ENCODE results near the gene ANO1. TPM values are rescaled to one million over a fixed set of nuclear protein-coding genes. Genes with fewer than 3 reads are reported as not detected.
A peak's percentile ranks its signal among the peaks of the same experiment; 100 is the strongest.

The ANO1 gene
- total RNA-seq, 1 experiment from 2014 or later = 184 TPM

GRCh38 chr11:70220920-70221319 lies 142.8 kb downstream of the ANO1 start:
- H3K79me2 ChIP-seq (ENCODE audit: low read length) = no peaks in the 10 kb centered on the region
- intact Hi-C loops (cut with micrococcal nuclease) = no loop called here
- no peak overlapping the region for H3K9ac ChIP-seq (ENCODE audit: low read length)
- H3K27me3 ChIP-seq (ENCODE audit: low read length) = no peaks in the 10 kb centered on the region
- TF ChIP-seq, protein P1, sequence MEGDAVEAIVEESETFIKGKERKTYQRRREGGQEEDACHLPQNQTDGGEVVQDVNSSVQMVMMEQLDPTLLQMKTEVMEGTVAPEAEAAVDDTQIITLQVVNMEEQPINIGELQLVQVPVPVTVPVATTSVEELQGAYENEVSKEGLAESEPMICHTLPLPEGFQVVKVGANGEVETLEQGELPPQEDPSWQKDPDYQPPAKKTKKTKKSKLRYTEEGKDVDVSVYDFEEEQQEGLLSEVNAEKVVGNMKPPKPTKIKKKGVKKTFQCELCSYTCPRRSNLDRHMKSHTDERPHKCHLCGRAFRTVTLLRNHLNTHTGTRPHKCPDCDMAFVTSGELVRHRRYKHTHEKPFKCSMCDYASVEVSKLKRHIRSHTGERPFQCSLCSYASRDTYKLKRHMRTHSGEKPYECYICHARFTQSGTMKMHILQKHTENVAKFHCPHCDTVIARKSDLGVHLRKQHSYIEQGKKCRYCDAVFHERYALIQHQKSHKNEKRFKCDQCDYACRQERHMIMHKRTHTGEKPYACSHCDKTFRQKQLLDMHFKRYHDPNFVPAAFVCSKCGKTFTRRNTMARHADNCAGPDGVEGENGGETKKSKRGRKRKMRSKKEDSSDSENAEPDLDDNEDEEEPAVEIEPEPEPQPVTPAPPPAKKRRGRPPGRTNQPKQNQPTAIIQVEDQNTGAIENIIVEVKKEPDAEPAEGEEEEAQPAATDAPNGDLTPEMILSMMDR (conservative IDR thresholded peaks at IDR 0.05; ENCODE audit: low read depth, low read length) = no peak
- no peak for TF ChIP-seq EZH2phosphoT487 (IDR thresholded peaks at IDR 0.05; ENCODE audit: borderline replicate concordance, low read length)
- no peak for TF ChIP-seq EZH2 (IDR thresholded peaks at IDR 0.05; ENCODE audit: low read length, unreplicated experiment)
- no peak overlapping the region for H3K4me3 ChIP-seq (ENCODE audit: low read length)
- no peak overlapping the region for H3K4me2 ChIP-seq (ENCODE audit: low read length)
- no peaks in the 10 kb centered on the region for H3F3A ChIP-seq (ENCODE audit: low read length, unreplicated experiment)
- no peaks in the 10 kb centered on the region for H3K4me1 ChIP-seq (ENCODE audit: insufficient read depth, low read length)
- H3K27ac ChIP-seq (ENCODE audit: low read length) = no peak overlapping the region
- no peak overlapping the region for H2AFZ ChIP-seq (ENCODE audit: low read length)
- no peaks in the 10 kb centered on the region for H3K36me3 ChIP-seq (ENCODE audit: low read depth, low read length)
- H4K20me1 ChIP-seq (ENCODE audit: low read length) = no peaks in the 10 kb centered on the region
- no TSS peak for BruUV-seq (replicated peaks)
- POLR2A ChIA-PET (ENCODE audit: unreplicated experiment) = no interaction called here
- H3K9me3 ChIP-seq (ENCODE audit: low read length) = no peaks in the 10 kb centered on the region
- ATAC-seq (no peak), DNase-seq (peak; percentile 31)
- H3K9me2 ChIP-seq (replicated peaks; ENCODE audit: low read length) = no peaks in the 10 kb centered on the region
- CTCF ChIA-PET = interaction anchor here (0.7 kb wide), 1 partner anchor 278 kb away, joined by 11 read pairs; no protein-coding TSS in a partner anchor

DNA sequence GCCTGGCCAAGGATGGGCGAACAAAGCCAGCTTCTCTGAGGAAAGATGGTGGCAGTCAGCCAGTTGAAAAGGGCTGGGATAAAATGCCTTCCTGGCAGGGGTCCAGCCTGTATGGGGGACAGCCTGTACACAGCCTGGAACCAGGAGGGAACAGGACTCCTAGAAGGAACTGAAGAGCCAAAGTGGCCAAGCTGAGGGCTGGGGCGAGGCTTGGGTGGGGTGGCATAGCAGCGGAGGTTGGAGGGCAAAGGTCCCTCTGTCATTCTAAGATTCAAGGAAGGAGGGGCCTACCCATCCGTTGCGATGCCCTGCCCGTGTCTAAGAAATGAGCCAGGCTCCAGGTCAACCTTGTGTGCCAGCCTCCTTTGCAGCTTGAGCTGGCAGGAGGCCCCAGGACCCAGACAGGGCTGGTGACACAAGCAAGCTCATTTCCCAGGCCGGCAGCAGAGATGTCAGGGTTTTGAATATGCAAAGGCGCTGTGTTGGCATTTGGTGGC lies 147.6 kb downstream of the ANO1 start:
- Histone ChIP-seq H2AFZ (ENCODE audit: low read length) (no peak overlapping the region), H3K27ac (ENCODE audit: low read length) (no peak overlapping the region), H3K9me2 (replicated peaks; ENCODE audit: low read length) (no peaks in the 10 kb centered on the region), H3K27me3 (ENCODE audit: low read length) (no peaks in the 10 kb centered on the region), H4K20me1 (ENCODE audit: low read length) (no peaks in the 10 kb centered on the region), H3K9me3 (ENCODE audit: low read length) (no peaks in the 10 kb centered on the region), H3K79me2 (ENCODE audit: low read length) (no peaks in the 10 kb centered on the region), H3K9ac (ENCODE audit: low read length) (no peak overlapping the region), H3F3A (ENCODE audit: low read length, unreplicated experiment) (no peaks in the 10 kb centered on the region), H3K4me2 (ENCODE audit: low read length) (no peak overlapping the region), H3K36me3 (ENCODE audit: low read depth, low read length) (no peaks in the 10 kb centered on the region), H3K4me1 (ENCODE audit: insufficient read depth, low read length) (no peaks in the 10 kb centered on the region), H3K4me3 (ENCODE audit: low read length) (no peak overlapping the region)
- BruUV-seq (replicated peaks) = no TSS peak
- POLR2A ChIA-PET (ENCODE audit: unreplicated experiment) = no interaction called here
- intact Hi-C loops (cut with micrococcal nuclease) = no loop called here
- no peak; the same call in 1 of the 2 replicates for ATAC-seq
- CTCF ChIA-PET = no interaction called here
- TF ChIP-seq, protein P1 (conservative IDR thresholded peaks at IDR 0.05; ENCODE audit: low read depth, low read length) = no peak
- TF ChIP-seq EZH2phosphoT487 (IDR thresholded peaks at IDR 0.05; ENCODE audit: borderline replicate concordance, low read length) (no peak), EZH2 (IDR thresholded peaks at IDR 0.05; ENCODE audit: low read length, unreplicated experiment) (no peak)
- DNase-seq = no peak

- Histone ChIP-seq H4K20me1 (ENCODE audit: low read length) (no peaks in the 10 kb centered on the region), H3K9me2 (replicated peaks; ENCODE audit: low read length) (no peaks in the 10 kb centered on the region), H3F3A (ENCODE audit: low read length, unreplicated experiment) (no peaks in the 10 kb centered on the region), H3K4me2 (ENCODE audit: low read length) (no peak overlapping the region), H3K27me3 (ENCODE audit: low read length) (no peaks in the 10 kb centered on the region), H3K9ac (ENCODE audit: low read length) (no peak overlapping the region), H3K79me2 (ENCODE audit: low read length) (no peaks in the 10 kb centered on the region), H3K9me3 (ENCODE audit: low read length) (no peaks in the 10 kb centered on the region), H3K4me3 (ENCODE audit: low read length) (no peak overlapping the region), H3K27ac (ENCODE audit: low read length) (no peak overlapping the region), H3K36me3 (ENCODE audit: low read depth, low read length) (no peaks in the 10 kb centered on the region), H2AFZ (ENCODE audit: low read length) (no peak overlapping the region), H3K4me1 (ENCODE audit: insufficient read depth, low read length) (no peaks in the 10 kb centered on the region)
- DNase-seq = no peak
- CTCF ChIA-PET = no interaction called here
- intact Hi-C loops (cut with micrococcal nuclease) = no loop called here
- POLR2A ChIA-PET (ENCODE audit: unreplicated experiment) = interaction anchor here (0.6 kb wide), 1 partner anchor 13 kb away, joined by 8 read pairs; no protein-coding TSS in a partner anchor
- ATAC-seq = no peak
- BruUV-seq (replicated peaks) = no TSS peak
- TF ChIP-seq, protein P1 (conservative IDR thresholded peaks at IDR 0.05; ENCODE audit: low read depth, low read length) = no peak
- no peak for TF ChIP-seq EZH2 (IDR thresholded peaks at IDR 0.05; ENCODE audit: low read length, unreplicated experiment)
- TF ChIP-seq EZH2phosphoT487 (IDR thresholded peaks at IDR 0.05; ENCODE audit: borderline replicate concordance, low read length) = no peak
These were observed 148.1 kb downstream of the ANO1 start for GRCh38 chr11:70226183-70226582.

All from PC-3 (cell line).